ENCODE data around the gene ORC4. TPM values are rescaled to one million over a fixed set of nuclear protein-coding genes. Genes with fewer than 3 reads are reported as not detected.
A peak's percentile ranks its signal among the peaks of the same experiment; 100 is the strongest.

The ORC4 gene
- total and polyA plus RNA-seq, 3 donors from 2014 or later = 38.9 to 58.4 (median 54.8) TPM

- Histone ChIP-seq H3K27ac (no peak overlapping the region), H3K4me3 (no peak overlapping the region), H3K27me3 (no peaks in the 10 kb centered on the region), H3K4me1 (peaks cover 5% of the 10 kb centered on the region), H3K9me3 (no peaks in the 10 kb centered on the region), H3K36me3 (ENCODE audit: low read depth, missing control alignments) (no peaks in the 10 kb centered on the region)
- TF ChIP-seq, protein P1, sequence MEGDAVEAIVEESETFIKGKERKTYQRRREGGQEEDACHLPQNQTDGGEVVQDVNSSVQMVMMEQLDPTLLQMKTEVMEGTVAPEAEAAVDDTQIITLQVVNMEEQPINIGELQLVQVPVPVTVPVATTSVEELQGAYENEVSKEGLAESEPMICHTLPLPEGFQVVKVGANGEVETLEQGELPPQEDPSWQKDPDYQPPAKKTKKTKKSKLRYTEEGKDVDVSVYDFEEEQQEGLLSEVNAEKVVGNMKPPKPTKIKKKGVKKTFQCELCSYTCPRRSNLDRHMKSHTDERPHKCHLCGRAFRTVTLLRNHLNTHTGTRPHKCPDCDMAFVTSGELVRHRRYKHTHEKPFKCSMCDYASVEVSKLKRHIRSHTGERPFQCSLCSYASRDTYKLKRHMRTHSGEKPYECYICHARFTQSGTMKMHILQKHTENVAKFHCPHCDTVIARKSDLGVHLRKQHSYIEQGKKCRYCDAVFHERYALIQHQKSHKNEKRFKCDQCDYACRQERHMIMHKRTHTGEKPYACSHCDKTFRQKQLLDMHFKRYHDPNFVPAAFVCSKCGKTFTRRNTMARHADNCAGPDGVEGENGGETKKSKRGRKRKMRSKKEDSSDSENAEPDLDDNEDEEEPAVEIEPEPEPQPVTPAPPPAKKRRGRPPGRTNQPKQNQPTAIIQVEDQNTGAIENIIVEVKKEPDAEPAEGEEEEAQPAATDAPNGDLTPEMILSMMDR (IDR thresholded peaks at IDR 0.05) = peak; percentile 66 to 81 (median 76)
- TF ChIP-seq POLR2A (IDR thresholded peaks at IDR 0.05) = no peak
- intact Hi-C loops (cut with DNase I; ENCODE audit: low total_unique reads) = no loop called here
- DNase-seq = peak; percentile 20
- WGBS, 2 donors = 18 to 21% methylated on average over 2 of the region's 2 CpGs
Observed at GRCh38 chr2:147910990-147911473, 109.5 kb downstream of the ORC4 start.

- 98 to 100% methylated on average over 2 of the region's 2 CpGs for WGBS, 2 donors
- Histone ChIP-seq H3K9me3 (no peaks in the 10 kb centered on the region), H3K4me3 (no peak overlapping the region), H3K4me1 (peaks cover 3% of the 10 kb centered on the region), H3K36me3 (ENCODE audit: low read depth, missing control alignments) (no peaks in the 10 kb centered on the region), H3K27ac (no peak overlapping the region), H3K27me3 (no peaks in the 10 kb centered on the region)
- no peak for TF ChIP-seq POLR2A (IDR thresholded peaks at IDR 0.05)
- TF ChIP-seq, protein P1 (IDR thresholded peaks at IDR 0.05) = no peak
- no peak for DNase-seq
- intact Hi-C loops (cut with DNase I; ENCODE audit: low total_unique reads) = no loop called here
Observed at GRCh38 chr2:147909178-147909577, 111.4 kb downstream of the ORC4 start.

- TF ChIP-seq, protein P1 (IDR thresholded peaks at IDR 0.05) = no peak
- no peak for TF ChIP-seq POLR2A (IDR thresholded peaks at IDR 0.05)
- 93 to 97% methylated on average over 4 of the region's 4 CpGs for WGBS, 2 donors
- no peak overlapping the region for H3K27ac ChIP-seq
- H3K9me3 ChIP-seq = no peaks in the 10 kb centered on the region
- H3K27me3 ChIP-seq = no peaks in the 10 kb centered on the region
- intact Hi-C loops (cut with DNase I; ENCODE audit: low total_unique reads) = no loop called here
- H3K4me3 ChIP-seq = no peak overlapping the region
- no peaks in the 10 kb centered on the region for H3K4me1 ChIP-seq
- H3K36me3 ChIP-seq (ENCODE audit: low read depth, missing control alignments) = no peaks in the 10 kb centered on the region
- DNase-seq = no peak
Observed at GRCh38 chr2:147904051-147904450, 116.5 kb downstream of the ORC4 start.

DNA sequence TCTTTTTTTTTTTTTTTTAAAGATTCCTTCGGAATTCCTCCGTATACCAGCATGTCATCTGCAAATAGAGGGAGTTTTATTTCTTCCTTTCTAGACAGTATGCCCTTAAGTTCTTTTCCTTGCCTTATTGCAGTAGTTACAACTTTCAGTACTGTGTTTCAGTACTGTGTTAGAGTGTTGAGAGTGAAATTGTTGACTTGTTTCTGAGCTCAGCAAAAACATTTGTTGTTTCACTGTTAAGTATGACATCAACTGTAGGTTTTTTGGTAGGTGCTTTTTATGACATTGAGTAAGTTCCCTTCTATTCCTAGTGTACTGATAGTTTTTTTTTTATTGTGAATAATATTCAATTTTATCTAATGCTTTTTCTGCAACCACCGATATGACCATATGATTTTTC lies 131.9 kb downstream of the ORC4 start:
- no peaks in the 10 kb centered on the region for H3K27me3 ChIP-seq

GRCh38 chr2:147886136-147886535 lies 134.4 kb downstream of the ORC4 start:
- no peak overlapping the region for H3K4me3 ChIP-seq
- no peaks in the 10 kb centered on the region for H3K36me3 ChIP-seq (ENCODE audit: low read depth, missing control alignments)
- 91% methylated on average over 2 of the region's 2 CpGs for WGBS, 2 donors
- no peaks in the 10 kb centered on the region for H3K4me1 ChIP-seq
- H3K27me3 ChIP-seq = no peaks in the 10 kb centered on the region
- no peak for DNase-seq
- H3K9me3 ChIP-seq = no peaks in the 10 kb centered on the region
- no peak overlapping the region for H3K27ac ChIP-seq
- intact Hi-C loops (cut with DNase I; ENCODE audit: low total_unique reads) = no loop called here
- TF ChIP-seq POLR2A (IDR thresholded peaks at IDR 0.05) = no peak
- TF ChIP-seq, protein P1 (IDR thresholded peaks at IDR 0.05) = no peak

More for the DNA sequence above, 131.9 kb downstream of the ORC4 start:
- intact Hi-C loops (cut with DNase I; ENCODE audit: low total_unique reads) = no loop called here
- 67 to 73% methylated on average over 3 of the region's 3 CpGs for WGBS, 2 donors
- Histone ChIP-seq H3K9me3 (no peaks in the 10 kb centered on the region), H3K36me3 (ENCODE audit: low read depth, missing control alignments) (no peaks in the 10 kb centered on the region), H3K27ac (no peak overlapping the region), H3K4me3 (no peak overlapping the region), H3K4me1 (no peaks in the 10 kb centered on the region)
- no peak for TF ChIP-seq POLR2A (IDR thresholded peaks at IDR 0.05)
- TF ChIP-seq, protein P1 (IDR thresholded peaks at IDR 0.05) = no peak
- no peak for DNase-seq
